WTC11 (cell line): ENCODE measurements around the gene RPS6KC1. TPM values are rescaled to one million over a fixed set of nuclear protein-coding genes. Genes with fewer than 3 reads are reported as not detected.

Experiments used
- ATAC-seq: fragments of 200-7000 bp; cut with Tn5 transposase; 2 replicates; pipeline ENCODE4 v1.10.0; 2021; ENCODE audit warnings: mild to moderate bottlenecking, moderate library complexity
- CTCF ChIA-PET: fragments of 300-600 bp; sonication (Branson Sonifier 250); formaldehyde crosslinking; loops from one replicate; lab custom pipeline; 2021; ENCODE audit warnings: antibody characterized with exemption; lab: Charles Lee
- POLR2A ChIA-PET: fragments of 350-600 bp; sonication (Branson Sonifier 250); formaldehyde crosslinking; loops from one replicate; lab custom pipeline; 2021; ENCODE audit warnings: antibody characterized with exemption; lab: Charles Lee
- DNase-seq: peaks from one replicate; pipeline ENCODE4 v3.0.0; 2021; ENCODE audit warnings: low spot score
- H3K27ac Mint-ChIP-seq: 2 replicates; pipeline ENCODE4 v1.8.0; 2021; ENCODE audit warnings: mixed read lengths
- H3K27me3 Mint-ChIP-seq: 2 replicates; pipeline ENCODE4 v1.8.0; 2021; ENCODE audit warnings: low read depth, mild to moderate bottlenecking, moderate library complexity, mixed read lengths
- H3K36me3 Mint-ChIP-seq: 2 replicates; pipeline ENCODE4 v1.8.0; 2021; ENCODE audit warnings: mixed read lengths
- H3K4me1 Mint-ChIP-seq: 2 replicates; pipeline ENCODE4 v1.8.0; 2022; ENCODE audit warnings: mixed read lengths
- H3K4me3 Mint-ChIP-seq: 2 replicates; pipeline ENCODE4 v1.8.0; 2021; ENCODE audit warnings: mild to moderate bottlenecking, moderate library complexity, mixed read lengths
- H3K9me3 Mint-ChIP-seq: 2 replicates; pipeline ENCODE4 v1.8.0; 2021; ENCODE audit warnings: mixed read lengths
- CREM ChIP-seq: sonication (generic); formaldehyde crosslinking; IDR thresholded peaks from 2 replicates; pipeline ENCODE4 v1.8.1; 2022; ENCODE audit warnings: mild to moderate bottlenecking, missing genetic modification reagents, moderate library complexity
- E2F4 ChIP-seq: sonication (generic); formaldehyde crosslinking; IDR thresholded peaks from 2 replicates; pipeline ENCODE4 v1.8.1; 2022; ENCODE audit warnings: low read depth, mild to moderate bottlenecking, moderate library complexity, missing genetic modification reagents, borderline replicate concordance
- E2F5 ChIP-seq: sonication (generic); formaldehyde crosslinking; IDR thresholded peaks from 2 replicates; pipeline ENCODE4 v1.8.1; 2022; ENCODE audit warnings: mild to moderate bottlenecking, moderate library complexity, missing genetic modification reagents
- EMX1 ChIP-seq: fragments of 250-450 bp; sonication (Bioruptor Pico); IDR thresholded peaks from 2 replicates; pipeline ENCODE4 v1.8.0; 2021; ENCODE audit warnings: mild to moderate bottlenecking
- FOXP1 ChIP-seq: sonication (generic); formaldehyde crosslinking; IDR thresholded peaks from 2 replicates; pipeline ENCODE4 v1.8.0; 2022; ENCODE audit warnings: missing genetic modification reagents, mild to moderate bottlenecking, moderate library complexity, borderline replicate concordance
- IRF1 ChIP-seq: sonication (generic); formaldehyde crosslinking; IDR thresholded peaks from 2 replicates; pipeline ENCODE4 v1.8.0; 2023; ENCODE audit warnings: missing genetic modification reagents
- JUN ChIP-seq: sonication (generic); formaldehyde crosslinking; IDR thresholded peaks from 2 replicates; pipeline ENCODE4 v1.8.0; 2023; ENCODE audit warnings: mild to moderate bottlenecking, missing genetic modification reagents
- NFE2L1 ChIP-seq: sonication (generic); formaldehyde crosslinking; IDR thresholded peaks from 2 replicates; pipeline ENCODE4 v1.8.1; 2023; ENCODE audit warnings: missing genetic modification reagents
- NR3C1 ChIP-seq: sonication (generic); formaldehyde crosslinking; conservative IDR thresholded peaks from 2 replicates; pipeline ENCODE4 v1.8.1; 2023; ENCODE audit warnings: low read depth, mild to moderate bottlenecking, missing genetic modification reagents
- RORB ChIP-seq: fragments of 250-450 bp; sonication (Bioruptor Pico); IDR thresholded peaks from 2 replicates; pipeline ENCODE4 v1.9.0; 2021; ENCODE audit warnings: mild to moderate bottlenecking
- SOX15 ChIP-seq: fragments of 250-450 bp; sonication (Bioruptor Pico); IDR thresholded peaks from 2 replicates; pipeline ENCODE4 v1.9.0; 2021; ENCODE audit warnings: mild to moderate bottlenecking
- USF2 ChIP-seq: sonication (generic); formaldehyde crosslinking; IDR thresholded peaks from 2 replicates; pipeline ENCODE4 v1.8.1; 2023; ENCODE audit warnings: mild to moderate bottlenecking, missing genetic modification reagents, moderate library complexity
- ZBTB43 ChIP-seq: sonication (generic); formaldehyde crosslinking; IDR thresholded peaks from 2 replicates; pipeline ENCODE4 v1.8.1; 2023; ENCODE audit warnings: mild to moderate bottlenecking, missing genetic modification reagents
- ZMAT4 ChIP-seq: fragments of 250-450 bp; sonication (Bioruptor Pico); IDR thresholded peaks from 2 replicates; pipeline ENCODE4 v1.9.0; 2021; ENCODE audit warnings: mild to moderate bottlenecking
- ZNF219 ChIP-seq: sonication (generic); formaldehyde crosslinking; IDR thresholded peaks from 2 replicates; pipeline ENCODE4 v1.8.0; 2023; ENCODE audit warnings: missing genetic modification reagents, mild to moderate bottlenecking, borderline replicate concordance
- ZNF532 ChIP-seq: fragments of 250-450 bp; sonication (Bioruptor Pico); IDR thresholded peaks from 2 replicates; pipeline ENCODE4 v1.9.0; 2021; ENCODE audit warnings: mild to moderate bottlenecking, borderline replicate concordance
- total RNA-seq: library from RNA; stranded (reverse); gene quantifications from 3 replicates; pipeline ENCODE4 v1.2.3, GENCODE V29; 2021

Gene RPS6KC1
- total RNA-seq, 1 experiment from 2014 or later = 17.4 TPM

GRCh38 chr1:213060836-213061235 is 9.8 kb downstream of the RPS6KC1 start (continued):
- TF ChIP-seq ZBTB43 (CRISPR knock-in tag) = no peak
- no peak for TF ChIP-seq EMX1 (CRISPR knock-in tag)
- TF ChIP-seq SOX15 (CRISPR knock-in tag) = no peak
- no peak for TF ChIP-seq ZMAT4 (CRISPR knock-in tag)
- TF ChIP-seq NFE2L1 (CRISPR knock-in tag) = no peak

- no peaks in the 10 kb centered on the region for H3K27me3 Mint-ChIP-seq
- no peak for TF ChIP-seq IRF1 (CRISPR knock-in tag)
- TF ChIP-seq, all 79 proteins: peak for 0
- DNase-seq = no peak
- Mint-ChIP-seq H3K4me1 (peaks cover 23% of the 10 kb centered on the region), H3K9me3 (peaks cover 9% of the 10 kb centered on the region), H3K36me3 (no peaks in the 10 kb centered on the region), H3K27ac (no peak overlapping the region), H3K4me3 (no peak overlapping the region)
- ChIA-PET POLR2A (no interaction called here), CTCF (interaction anchor here (1.0 kb wide), 1 partner anchor 94 kb away, joined by 4 read pairs; no protein-coding TSS in a partner anchor)
- peak; percentile 79 for ATAC-seq
Observed at GRCh38 chr1:213061263-213061662, 10.2 kb downstream of the RPS6KC1 start.

- Mint-ChIP-seq H3K4me1 (peaks cover 27% of the 10 kb centered on the region), H3K27me3 (no peaks in the 10 kb centered on the region), H3K27ac (no peak overlapping the region), H3K36me3 (no peaks in the 10 kb centered on the region), H3K9me3 (no peaks in the 10 kb centered on the region), H3K4me3 (no peak overlapping the region)
- TF ChIP-seq ZNF219 = no peak
- no peak for TF ChIP-seq NR3C1 (CRISPR knock-in tag)
- no peak for TF ChIP-seq RORB (CRISPR knock-in tag)
- TF ChIP-seq E2F5 (CRISPR knock-in tag) = no peak
- DNase-seq (no peak), ATAC-seq (no peak)
- POLR2A ChIA-PET = no interaction called here
- CTCF ChIA-PET = interaction anchor here (0.9 to 2.1 kb wide), 2 partner anchors 316 to 401 kb away, joined by 3 to 5 read pairs; no protein-coding TSS in a partner anchor
Observed at GRCh38 chr1:213065800-213066199, 14.8 kb downstream of the RPS6KC1 start.

GRCh38 chr1:213066363-213066762 is 15.3 kb downstream of the RPS6KC1 start:
- no peak for DNase-seq
- Mint-ChIP-seq H3K4me1 (peaks cover 22% of the 10 kb centered on the region), H3K4me3 (no peak overlapping the region), H3K27ac (no peak overlapping the region; the same call in 1 of the 2 replicates)
- CTCF ChIA-PET = interaction anchor here (0.9 to 2.1 kb wide), 2 partner anchors 317 to 401 kb away, joined by 3 to 5 read pairs; no protein-coding TSS in a partner anchor
- TF ChIP-seq CREM (CRISPR knock-in tag) (no peak), FOXP1 (CRISPR knock-in tag) (no peak), USF2 (no peak), ZNF532 (no peak), E2F4 (CRISPR knock-in tag) (no peak), JUN (CRISPR knock-in tag) (no peak), IRF1 (CRISPR knock-in tag) (no peak)
- TF ChIP-seq, all 79 proteins: peak for 0
- Mint-ChIP-seq H3K27me3 (no peaks in the 10 kb centered on the region), H3K36me3 (no peaks in the 10 kb centered on the region), H3K9me3 (no peaks in the 10 kb centered on the region)
- POLR2A ChIA-PET = no interaction called here
- peak; percentile 57; the same call in 1 of the 2 replicates for ATAC-seq
